H1 (cell line): Measurements from ENCODE around the gene LPCAT3.
"Not testable (repeated sequence)": the region's sequence is repeated elsewhere in the genome, so short reads cannot be mapped to it uniquely, and the experiment has no call there.

ENCODE experiments used
- ATF2 ChIP-seq: IDR thresholded peaks from 2 replicates; pipeline ENCODE4 v1.6.1; 2012; ENCODE audit warnings: low read length, inconsistent platforms
- ATF3 ChIP-seq: IDR thresholded peaks from 2 replicates; pipeline ENCODE4 v1.6.1; 2011; ENCODE audit warnings: low read depth, mild to moderate bottlenecking, low read length; ENCODE audit not compliant: insufficient read depth
- BRCA1 ChIP-seq: IDR thresholded peaks from 2 replicates; pipeline ENCODE4 v1.6.1; 2012; ENCODE audit warnings: low read depth, low read length, improper control_type of control experiment
- CEBPB ChIP-seq: IDR thresholded peaks from 2 replicates; pipeline ENCODE4 v1.6.1; 2012; ENCODE audit warnings: low read depth, low read length
- CHD2 ChIP-seq: IDR thresholded peaks from 2 replicates; pipeline ENCODE4 v1.6.1; 2012; ENCODE audit warnings: low read length, improper control_type of control experiment
- CTCF ChIP-seq, 3 experiments: IDR thresholded peaks; 1 replicate in 2 of 3; 2 replicates in 1 of 3; pipeline versions ENCODE4 v1.5.1 to v1.6.1; 2011; ENCODE audit warnings: low read length in 3 of 3, mild to moderate bottlenecking in 3 of 3, inconsistent platforms in 2 of 3, low read depth in 1 of 3, moderate library complexity in 1 of 3; ENCODE audit not compliant: insufficient read depth in 1 of 3; ENCODE audit errors: control extremely low read depth in 1 of 3
- E2F6 ChIP-seq: IDR thresholded peaks from 2 replicates; pipeline ENCODE4 v1.6.1; 2012; ENCODE audit warnings: inconsistent platforms
- EZH2 ChIP-seq: fragments of 200-600 bp; sonication (generic); IDR thresholded peaks from 2 replicates; pipeline ENCODE4 v1.7.1; 2012; ENCODE audit warnings: low read depth, mild to moderate bottlenecking, moderate library complexity, low read length, inconsistent platforms; ENCODE audit not compliant: severe bottlenecking
- GABPA ChIP-seq: IDR thresholded peaks from 2 replicates; pipeline ENCODE4 v1.6.1; 2011; ENCODE audit warnings: mild to moderate bottlenecking, low read length, moderate library complexity, borderline replicate concordance; ENCODE audit not compliant: insufficient read depth
- JUND ChIP-seq: IDR thresholded peaks from 2 replicates; pipeline ENCODE4 v1.6.1; 2011; ENCODE audit warnings: mild to moderate bottlenecking, improper control_type of control experiment, low read length
- MAFK ChIP-seq: IDR thresholded peaks from 2 replicates; pipeline ENCODE4 v1.6.1; 2012; ENCODE audit warnings: low read depth, mild to moderate bottlenecking, improper control_type of control experiment, low read length
- TAF1 ChIP-seq: IDR thresholded peaks from 2 replicates; pipeline ENCODE4 v1.6.1; 2011; ENCODE audit warnings: mild to moderate bottlenecking, low read depth, low read length

GRCh38 chr12:7037411-7037810 is 19.1 kb upstream of the LPCAT3 start:
- not testable (repeated sequence) for TF ChIP-seq TAF1; EZH2; ATF2; CTCF (IDR thresholded peaks at IDR 0.05; ENCODE audit: control extremely low read depth in 1 of 3, insufficient read depth in 1 of 3, low read depth in 1 of 3, low read length in 3 of 3); MAFK; BRCA1; E2F6; JUND; CHD2; GABPA; ATF3; CEBPB
